Stimulated activated CD8-positive, alpha-beta memory T cell treated with anti-CD3 and anti-CD28 coated beads, Interleukin-7, amount 100 ng/mL, for 1 hour (primary cell): ENCODE results near the gene NOS1AP.

ENCODE experiments used
- DNase-seq, 2 donors: peaks; one replicate each; pipeline ENCODE4 v3.0.0-alpha.2; 2020; ENCODE audit warnings: low read depth in 2 of 2

NOS1AP gene

GRCh38 chr1:162252214-162252613 is 182.7 kb downstream of the NOS1AP start:
- DNase-seq, result no peak

DNA sequence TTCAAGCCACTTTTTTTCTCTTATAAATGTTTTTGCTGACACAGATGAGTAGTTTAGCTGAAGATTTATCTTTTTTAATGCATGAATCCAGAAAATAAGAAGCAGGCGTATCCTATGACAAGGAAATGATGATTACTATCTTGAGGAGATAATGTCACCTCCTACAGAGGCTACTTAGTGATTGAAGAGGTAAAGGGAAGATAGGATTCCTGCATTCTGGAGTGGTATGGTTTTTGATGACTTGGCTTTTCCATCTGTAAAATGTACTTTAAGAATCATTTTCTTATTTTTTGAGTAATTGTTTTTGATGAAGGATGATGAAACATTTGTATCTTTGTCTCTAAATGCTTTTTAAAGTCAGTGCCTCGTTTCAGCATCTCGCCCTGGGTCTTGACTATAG is 184.3 kb downstream of the NOS1AP start:
- no peak for DNase-seq

DNA sequence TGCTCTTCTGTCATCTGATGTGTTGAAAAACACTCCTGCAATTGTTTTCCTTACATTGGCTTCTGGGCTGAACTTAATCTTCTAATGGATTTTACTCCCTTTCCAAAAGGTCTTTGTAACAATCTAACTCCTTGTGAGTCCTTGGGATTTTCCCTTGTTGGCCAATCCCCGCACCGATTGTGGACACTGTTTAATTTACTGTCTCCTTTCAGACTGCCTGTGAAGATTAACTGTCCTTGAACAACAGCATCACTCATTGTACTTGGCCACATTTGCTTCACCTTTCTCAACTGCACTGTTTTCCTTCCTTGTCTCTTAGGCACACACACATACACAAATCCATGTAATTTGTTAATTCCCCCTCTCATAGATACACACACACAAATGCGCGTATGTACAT is 186.8 kb downstream of the NOS1AP start:
- no peak for DNase-seq

GRCh38 chr1:162258394-162258793 is 188.9 kb downstream of the NOS1AP start:
- DNase-seq, result no peak

DNA sequence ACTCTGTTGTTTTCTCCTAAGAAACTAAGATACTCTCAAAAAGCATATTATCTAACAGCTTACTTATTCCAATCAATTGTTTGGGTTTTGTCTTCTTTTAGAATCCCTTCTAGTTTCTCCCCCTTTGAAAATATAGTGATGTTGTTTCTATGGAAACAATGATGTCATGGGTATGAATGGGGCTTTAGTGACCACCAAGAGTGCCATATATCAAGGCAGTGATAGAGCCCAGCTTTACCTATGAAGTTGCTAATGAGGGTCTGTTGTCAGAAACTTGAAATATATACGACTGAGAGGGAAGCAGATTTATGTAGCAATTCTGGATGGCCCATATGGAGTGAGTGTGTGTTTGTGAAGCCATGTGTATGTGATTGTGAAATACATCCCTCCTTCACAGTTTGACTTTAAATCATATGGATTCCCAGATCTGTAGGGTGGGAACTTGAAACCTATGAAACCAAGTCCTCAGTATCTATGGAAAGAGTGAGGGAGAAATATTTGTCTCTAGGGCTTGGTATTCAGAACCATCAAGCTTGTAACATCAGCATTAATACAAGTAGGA is 190.5 kb downstream of the NOS1AP start:
- DNase-seq, result no peak

- DNase-seq, result no peak
Measured at GRCh38 chr1:162264108-162264507, 194.6 kb downstream of the NOS1AP start.

DNA sequence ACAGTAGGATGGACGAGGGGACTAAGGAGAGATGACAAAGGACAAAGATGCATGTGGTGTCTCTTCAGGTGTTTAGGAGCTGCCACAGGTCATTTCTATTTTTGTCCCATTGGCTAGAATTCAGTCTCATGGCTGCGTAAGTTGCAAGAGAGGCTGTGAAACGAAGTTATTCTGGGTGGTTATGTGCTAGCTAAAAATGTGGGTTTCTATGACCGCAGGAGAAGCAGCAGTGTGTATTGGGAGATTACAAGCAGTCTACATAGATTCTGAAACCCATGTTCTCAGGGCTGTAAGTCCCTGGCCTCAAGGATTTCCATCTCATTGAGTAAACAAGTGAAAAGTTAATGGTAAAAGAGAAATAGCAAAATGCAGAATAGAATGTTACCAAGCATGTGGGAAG is 196.5 kb downstream of the NOS1AP start:
- no peak for DNase-seq

DNA sequence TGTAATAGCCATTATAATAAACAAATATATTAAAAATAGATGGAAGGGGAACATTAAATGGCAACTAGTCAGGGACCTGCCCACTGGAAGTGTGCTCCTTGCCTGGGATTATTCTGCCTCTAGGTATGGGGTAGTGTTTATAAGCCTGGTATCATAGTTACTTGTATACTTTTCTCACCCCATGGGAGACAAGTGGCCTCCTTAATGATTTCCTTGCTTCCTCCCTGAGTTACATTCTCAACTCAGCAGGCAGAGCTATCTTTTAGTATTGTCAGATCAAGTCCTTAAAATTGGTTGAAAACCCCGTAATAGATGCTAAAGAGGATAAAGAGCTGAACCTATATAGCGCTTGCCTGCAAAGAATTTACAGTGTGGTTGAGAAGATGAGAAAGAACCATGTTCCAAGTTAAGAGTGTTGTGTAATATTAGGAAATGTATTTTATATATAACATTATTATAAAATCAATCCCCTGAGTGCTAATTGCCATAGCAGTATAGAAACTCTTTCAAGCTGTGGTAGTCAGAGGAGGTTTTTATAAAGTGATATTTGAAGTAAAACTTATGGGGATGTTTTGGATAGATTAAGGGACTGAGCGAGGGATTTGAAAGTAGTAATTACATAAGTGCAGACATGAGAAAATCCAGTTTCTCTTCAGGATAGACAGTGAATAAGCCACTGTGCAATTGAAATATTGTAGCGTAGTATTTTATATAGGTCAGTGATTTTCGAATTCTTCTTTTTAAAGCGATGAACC is 200.7 kb downstream of the NOS1AP start:
- DNase-seq, result no peak

DNA sequence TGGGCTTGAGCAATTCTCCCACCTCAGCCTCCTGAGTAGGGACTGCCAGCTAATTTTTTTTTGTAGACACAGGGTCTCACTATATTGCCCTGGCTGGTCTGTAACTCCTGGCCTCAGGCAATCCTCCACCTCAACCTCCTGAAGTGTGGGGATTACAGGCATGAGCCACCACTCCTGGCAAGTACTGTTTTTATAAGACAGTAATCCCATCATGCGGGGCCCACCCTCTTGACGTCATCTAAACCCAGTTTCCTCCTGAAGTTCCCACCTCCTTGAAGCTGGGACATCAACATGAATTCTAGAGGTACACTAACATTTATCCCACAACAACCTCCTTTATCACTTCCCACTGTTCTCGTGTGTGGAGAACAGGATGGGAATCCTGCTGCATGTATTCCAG is 202.5 kb downstream of the NOS1AP start:
- DNase-seq, result no peak

DNA sequence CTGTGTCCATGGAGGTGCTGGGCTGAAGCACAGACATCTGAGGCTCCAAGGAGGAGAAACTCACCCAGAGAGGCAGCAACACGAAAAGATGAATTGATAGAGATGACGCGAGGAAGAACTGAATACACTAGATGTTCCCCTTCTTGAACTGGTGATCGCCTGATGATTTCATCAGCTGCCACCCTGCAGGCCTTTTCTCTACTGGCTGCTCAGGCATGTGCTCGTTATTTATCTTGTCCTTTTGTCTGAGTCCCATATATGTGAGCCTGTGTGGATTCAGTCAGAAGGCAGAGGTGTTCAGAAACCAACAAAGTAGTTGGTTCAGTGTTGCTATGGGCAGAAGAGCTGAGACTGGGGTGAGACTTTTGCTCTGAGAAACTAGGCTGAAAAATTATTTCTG is 202.9 kb downstream of the NOS1AP start:
- no peak for DNase-seq

GRCh38 chr1:162275622-162276175 is 206.2 kb downstream of the NOS1AP start:
- no peak for DNase-seq

GRCh38 chr1:162276493-162276892 is 207.0 kb downstream of the NOS1AP start:
- no peak for DNase-seq

DNA sequence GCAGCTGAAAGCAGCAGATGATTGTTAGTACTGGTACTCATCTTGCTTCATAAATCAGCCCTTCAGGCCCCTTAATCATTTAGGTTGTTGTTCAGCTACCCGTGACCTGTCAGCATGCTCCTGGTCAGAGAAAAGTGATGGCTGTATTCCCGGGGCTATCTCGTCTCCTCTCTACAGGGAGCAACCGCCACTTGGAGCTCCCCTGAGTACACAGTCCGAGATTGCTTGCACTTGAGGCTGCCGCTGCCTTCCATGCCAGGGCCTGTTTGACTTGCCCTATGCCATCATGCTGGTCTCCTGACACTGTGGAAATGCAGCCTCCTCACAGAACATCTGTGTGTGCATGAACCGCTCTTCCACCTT is 209.6 kb downstream of the NOS1AP start:
- no peak for DNase-seq

GRCh38 chr1:162281426-162281825 is 211.9 kb downstream of the NOS1AP start:
- no peak for DNase-seq

DNA sequence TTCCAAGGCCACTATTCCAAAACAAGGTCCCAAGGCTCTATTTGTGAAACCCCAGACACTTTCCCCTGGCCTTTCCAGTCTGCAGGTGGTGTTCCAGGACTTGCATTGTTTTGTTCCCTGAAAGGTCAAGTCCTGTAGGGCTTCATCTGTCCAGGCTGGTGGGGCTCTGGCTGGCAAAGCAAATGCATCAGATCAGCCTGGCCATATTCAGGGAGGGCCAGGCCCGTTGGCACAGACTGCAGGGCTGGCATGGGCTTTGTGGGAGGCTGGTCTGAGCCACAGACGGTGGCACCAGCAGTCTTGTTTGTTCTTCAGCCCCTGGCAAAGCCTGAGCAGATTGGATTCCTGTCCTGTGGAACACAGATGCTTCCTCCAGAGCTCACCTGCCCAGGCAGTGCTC is 214.2 kb downstream of the NOS1AP start:
- no peak for DNase-seq

DNA sequence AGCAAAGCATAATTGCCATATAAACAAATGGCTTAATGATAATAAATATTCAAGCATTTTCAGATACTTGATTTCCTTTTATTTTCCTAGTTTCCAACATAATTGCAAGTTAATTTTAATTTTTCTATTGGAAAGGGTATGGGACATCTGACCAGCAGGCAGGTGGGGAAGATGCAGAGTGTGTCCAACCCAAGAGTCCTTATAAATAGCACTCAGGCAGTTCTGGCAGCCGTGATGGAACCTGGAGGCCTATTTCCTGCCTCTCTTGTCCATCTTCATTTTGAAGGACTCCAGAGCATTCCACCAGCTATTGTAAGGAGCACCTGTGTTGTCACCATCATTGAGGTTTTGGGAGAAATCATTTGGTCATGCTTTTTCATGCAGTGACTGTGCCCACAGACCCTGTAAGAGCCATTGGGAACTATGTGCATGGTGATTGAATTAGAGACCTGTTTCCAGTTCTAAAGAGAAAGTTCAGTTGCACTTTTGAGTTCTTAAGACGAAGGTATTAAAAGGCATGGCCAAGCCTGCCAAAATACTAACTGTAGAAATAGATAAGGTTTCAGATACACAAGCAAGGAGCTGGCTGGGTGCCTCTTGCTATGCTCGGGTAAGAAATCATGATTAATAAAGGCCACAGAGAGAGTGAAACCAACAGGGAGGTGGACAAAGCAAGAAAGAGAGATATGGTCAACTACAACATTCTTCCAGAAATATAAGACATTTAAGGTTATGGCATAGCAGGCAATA is 214.9 kb downstream of the NOS1AP start:
- no peak for DNase-seq

GRCh38 chr1:162285149-162285561 is 215.7 kb downstream of the NOS1AP start:
- DNase-seq, result no peak

GRCh38 chr1:162291000-162291399 is 221.5 kb downstream of the NOS1AP start:
- DNase-seq, result no peak

DNA sequence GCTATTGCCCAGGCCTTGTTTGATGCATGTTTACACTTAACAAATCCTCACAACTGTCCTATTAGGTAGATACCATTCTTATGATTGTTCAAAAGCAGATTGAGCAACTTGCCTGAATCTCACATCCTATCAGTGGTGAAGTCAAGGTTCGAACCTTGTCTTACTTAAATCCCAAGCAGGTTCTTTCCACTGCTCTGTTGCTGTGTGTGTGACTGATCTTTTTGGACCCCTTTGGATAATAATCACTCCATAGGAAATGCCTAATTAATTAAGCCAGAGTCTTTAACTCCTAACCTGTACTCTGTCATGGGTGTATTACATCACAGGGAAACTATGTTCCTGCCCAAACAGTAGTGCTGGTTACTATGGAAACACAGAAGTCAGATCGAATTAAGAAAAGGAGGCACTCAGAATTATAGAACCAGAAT is 222.9 kb downstream of the NOS1AP start:
- no peak for DNase-seq

DNA sequence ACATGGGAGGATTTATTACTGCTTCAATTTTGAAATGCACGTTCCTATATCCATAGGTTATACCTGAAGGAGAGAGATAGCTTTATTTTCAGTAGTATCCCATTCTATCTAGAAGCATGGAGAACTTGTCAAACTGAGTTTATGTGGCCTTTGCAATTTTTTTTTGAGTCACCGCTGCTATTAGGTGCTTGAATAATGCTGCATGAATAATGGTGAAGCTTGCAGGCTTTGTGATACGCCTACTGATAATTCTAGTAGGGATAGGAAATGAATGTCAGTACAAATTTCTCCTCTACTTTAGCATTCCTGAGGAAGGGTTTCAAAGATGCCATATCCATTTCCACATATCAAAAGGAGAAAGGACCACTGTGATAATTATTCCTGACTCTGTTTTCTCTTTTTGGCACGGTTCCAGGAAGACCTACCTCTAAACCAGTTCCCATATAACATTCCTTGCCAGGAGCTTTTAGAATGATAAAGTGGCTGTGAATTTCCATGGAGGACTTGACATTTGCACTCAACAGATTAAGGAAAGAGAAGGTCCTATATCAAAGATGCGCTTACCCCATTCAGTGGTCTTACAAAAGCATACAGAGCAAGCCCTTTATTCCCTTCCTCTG is 223.7 kb downstream of the NOS1AP start:
- DNase-seq, result no peak

DNA sequence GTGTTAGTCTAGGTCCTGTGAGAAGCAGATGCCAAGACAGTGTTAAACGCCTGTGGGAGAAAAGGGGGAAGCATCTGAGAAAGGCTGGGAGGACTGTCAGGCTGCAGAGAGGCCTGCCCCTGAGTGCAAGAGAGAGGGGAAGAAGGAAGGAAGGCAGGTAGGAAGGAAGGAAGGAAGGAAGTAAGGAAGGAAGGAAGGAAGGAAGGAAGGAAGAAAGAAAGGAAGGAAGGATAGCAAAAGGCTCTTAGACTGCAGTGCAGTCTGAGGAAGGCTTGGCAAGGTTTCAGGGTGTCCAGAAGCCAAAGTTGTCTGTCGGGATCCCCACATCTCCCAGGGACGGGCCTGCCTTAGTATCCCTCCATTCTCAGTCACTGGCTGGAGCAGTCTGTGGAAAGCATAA is 224.5 kb downstream of the NOS1AP start:
- DNase-seq, result no peak

DNA sequence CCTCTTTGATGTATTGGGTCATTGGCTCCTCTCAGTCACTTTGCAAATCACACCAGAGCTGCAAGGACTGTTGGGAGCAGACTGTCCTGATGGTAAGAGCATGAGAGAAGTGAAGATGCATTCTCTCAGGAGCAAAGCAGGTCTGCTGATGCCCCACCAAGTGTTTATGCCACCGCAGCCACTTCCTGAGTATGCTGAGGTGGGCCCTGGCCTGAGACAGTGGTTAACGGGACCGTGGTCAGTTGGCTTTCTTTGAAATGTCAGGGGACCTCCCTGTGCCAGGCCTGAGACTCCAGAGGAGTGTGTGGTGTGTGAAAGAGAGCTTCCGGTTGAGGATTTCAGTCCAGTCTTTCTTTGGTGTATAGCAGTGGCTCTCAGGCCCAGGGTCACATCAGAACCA is 227.7 kb downstream of the NOS1AP start:
- DNase-seq, result no peak
